K562 (cell line): ENCODE measurements around the gene HAPSTR1. TPM values are rescaled to one million over a fixed set of nuclear protein-coding genes. Genes with fewer than 3 reads are reported as not detected.

Experiments used
- CREBBP ChIP-seq: IDR thresholded peaks from one replicate; pipeline ENCODE4 v1.6.1; 2012; ENCODE audit warnings: low read depth, mild to moderate bottlenecking, control low read depth, inconsistent platforms, low read length
- CTBP1 ChIP-seq: fragments of 450-650 bp; IDR thresholded peaks from 2 replicates; pipeline ENCODE4 v1.6.1; 2016; ENCODE audit warnings: borderline replicate concordance
- ESRRB ChIP-seq: fragments of 250-450 bp; sonication (Bioruptor Pico); IDR thresholded peaks from 2 replicates; pipeline ENCODE4 v1.5.0; 2020; ENCODE audit warnings: mild to moderate bottlenecking, moderate library complexity, borderline replicate concordance
- KAT2B ChIP-seq: IDR thresholded peaks from one replicate; pipeline ENCODE4 v1.6.1; 2012; ENCODE audit warnings: low read depth, mild to moderate bottlenecking, control low read depth, inconsistent platforms, low read length, moderate library complexity
- L3MBTL2 ChIP-seq: fragments of 450-650 bp; IDR thresholded peaks from 2 replicates; pipeline ENCODE4 v1.6.1; 2016; ENCODE audit warnings: mild to moderate bottlenecking, moderate library complexity
- MAFK ChIP-seq: IDR thresholded peaks from 2 replicates; pipeline ENCODE4 v1.6.1; 2011; ENCODE audit warnings: low read length, improper control_type of control experiment
- PHF20 ChIP-seq: fragments of 450-650 bp; IDR thresholded peaks from 2 replicates; pipeline ENCODE4 v1.6.1; 2018; ENCODE audit not compliant: partially characterized antibody
- SMC3 ChIP-seq: conservative IDR thresholded peaks from 2 replicates; pipeline ENCODE4 v1.6.1; 2011; ENCODE audit warnings: low read depth, low read length, improper control_type of control experiment; ENCODE audit not compliant: insufficient read depth
- TEAD1 ChIP-seq, 2 experiments: fragments of 450-650 bp in 1 of 2; sonication (generic) in 1 of 2; formaldehyde crosslinking; IDR thresholded peaks; 2 replicates each; pipeline versions ENCODE4 v1.4.0 to v1.8.0; 2020 to 2022; ENCODE audit warnings: mild to moderate bottlenecking in 2 of 2, missing genetic modification reagents in 1 of 2
- polyA plus RNA-seq, 8 experiments: library from polyadenylated mRNA; depleted of rRNA in 4 of 8; stranded (reverse) in 5 of 8; unstranded in 3 of 8; fragments of >200 nt; fragmentation: Nextera tagmentation in 2 of 8; fragmentation: Illumina TruSeq in 1 of 8; extraction: Ambion mirVana in 2 of 8; extraction: Trizol in 1 of 8; gene quantifications; 2 replicates each; pipeline versions ENCODE4 v1.2.1 to v1.2.3, GENCODE V29; 2011 to 2014; ENCODE audit warnings: inconsistent platforms in 1 of 8, missing spikeins in 1 of 8
- total RNA-seq, 7 experiments: library from RNA; depleted of rRNA in 6 of 7; stranded (reverse); fragments of >200 nt in 6 of 7; fragmentation: Illumina TruSeq in 2 of 7; extraction: Trizol in 2 of 7; gene quantifications; 2 replicates each; pipeline versions ENCODE4 v1.2.1 to v1.2.3, GENCODE V29; 2011 to 2021; ENCODE audit warnings: low replicate concordance in 1 of 7
- TF ChIP-seq, protein P1 (sequence below): fragments of 250-450 bp; sonication (Bioruptor Pico); IDR thresholded peaks from 2 replicates; pipeline ENCODE4 v1.4.0; 2020
- TF ChIP-seq, protein P2 (sequence below), 2 experiments: fragments of 450-650 bp; formaldehyde crosslinking in 1 of 2; IDR thresholded peaks; 2 replicates each; pipeline versions ENCODE4 v1.4.0 to v1.6.1; 2014 to 2020; ENCODE audit warnings: mild to moderate bottlenecking in 2 of 2, borderline replicate concordance in 1 of 2, low read depth in 1 of 2

HAPSTR1 gene
- total and polyA plus RNA-seq, 9 of the 15 experiments (the other 6 are each of a cell fraction or from before 2014, with no cell fraction given): 10.8 to 67.9 (median 36.5) TPM

DNA sequence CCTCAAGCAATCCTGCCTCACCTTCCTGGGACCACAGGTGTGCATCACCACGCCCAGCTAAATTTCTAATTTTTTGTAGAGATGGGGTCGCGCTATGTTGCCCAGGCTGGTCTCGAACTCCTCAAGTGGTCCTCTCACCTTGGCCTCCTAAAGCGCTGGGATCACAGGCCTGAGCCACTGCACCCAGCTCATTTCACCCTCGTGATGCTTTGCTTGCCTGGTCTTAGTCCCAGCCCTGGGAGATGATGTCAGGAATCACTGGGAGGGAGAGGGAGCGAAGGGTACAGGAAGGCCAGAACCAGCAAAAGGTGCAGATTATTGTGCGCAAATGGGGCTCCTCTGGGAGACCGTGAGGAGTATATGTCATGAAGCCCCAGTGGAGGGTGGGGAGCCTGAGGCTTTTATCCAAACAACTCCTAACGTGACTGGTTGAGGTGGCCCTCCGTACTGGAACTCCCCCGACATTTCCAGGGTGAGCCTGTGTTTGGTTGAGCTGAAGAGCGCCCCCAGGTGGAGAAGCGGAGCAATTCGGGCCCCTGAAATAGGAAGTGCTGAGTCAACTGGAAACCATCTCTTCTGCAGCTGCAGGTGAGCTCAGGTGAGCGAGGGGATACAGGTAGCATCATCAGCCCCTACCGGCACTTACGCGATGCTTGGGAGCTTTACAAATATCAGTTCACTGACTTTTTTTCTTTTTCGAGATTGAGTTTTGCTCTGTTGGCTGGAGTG lies 41.2 kb upstream of the HAPSTR1 start (continued):
- TF ChIP-seq, protein P1, sequence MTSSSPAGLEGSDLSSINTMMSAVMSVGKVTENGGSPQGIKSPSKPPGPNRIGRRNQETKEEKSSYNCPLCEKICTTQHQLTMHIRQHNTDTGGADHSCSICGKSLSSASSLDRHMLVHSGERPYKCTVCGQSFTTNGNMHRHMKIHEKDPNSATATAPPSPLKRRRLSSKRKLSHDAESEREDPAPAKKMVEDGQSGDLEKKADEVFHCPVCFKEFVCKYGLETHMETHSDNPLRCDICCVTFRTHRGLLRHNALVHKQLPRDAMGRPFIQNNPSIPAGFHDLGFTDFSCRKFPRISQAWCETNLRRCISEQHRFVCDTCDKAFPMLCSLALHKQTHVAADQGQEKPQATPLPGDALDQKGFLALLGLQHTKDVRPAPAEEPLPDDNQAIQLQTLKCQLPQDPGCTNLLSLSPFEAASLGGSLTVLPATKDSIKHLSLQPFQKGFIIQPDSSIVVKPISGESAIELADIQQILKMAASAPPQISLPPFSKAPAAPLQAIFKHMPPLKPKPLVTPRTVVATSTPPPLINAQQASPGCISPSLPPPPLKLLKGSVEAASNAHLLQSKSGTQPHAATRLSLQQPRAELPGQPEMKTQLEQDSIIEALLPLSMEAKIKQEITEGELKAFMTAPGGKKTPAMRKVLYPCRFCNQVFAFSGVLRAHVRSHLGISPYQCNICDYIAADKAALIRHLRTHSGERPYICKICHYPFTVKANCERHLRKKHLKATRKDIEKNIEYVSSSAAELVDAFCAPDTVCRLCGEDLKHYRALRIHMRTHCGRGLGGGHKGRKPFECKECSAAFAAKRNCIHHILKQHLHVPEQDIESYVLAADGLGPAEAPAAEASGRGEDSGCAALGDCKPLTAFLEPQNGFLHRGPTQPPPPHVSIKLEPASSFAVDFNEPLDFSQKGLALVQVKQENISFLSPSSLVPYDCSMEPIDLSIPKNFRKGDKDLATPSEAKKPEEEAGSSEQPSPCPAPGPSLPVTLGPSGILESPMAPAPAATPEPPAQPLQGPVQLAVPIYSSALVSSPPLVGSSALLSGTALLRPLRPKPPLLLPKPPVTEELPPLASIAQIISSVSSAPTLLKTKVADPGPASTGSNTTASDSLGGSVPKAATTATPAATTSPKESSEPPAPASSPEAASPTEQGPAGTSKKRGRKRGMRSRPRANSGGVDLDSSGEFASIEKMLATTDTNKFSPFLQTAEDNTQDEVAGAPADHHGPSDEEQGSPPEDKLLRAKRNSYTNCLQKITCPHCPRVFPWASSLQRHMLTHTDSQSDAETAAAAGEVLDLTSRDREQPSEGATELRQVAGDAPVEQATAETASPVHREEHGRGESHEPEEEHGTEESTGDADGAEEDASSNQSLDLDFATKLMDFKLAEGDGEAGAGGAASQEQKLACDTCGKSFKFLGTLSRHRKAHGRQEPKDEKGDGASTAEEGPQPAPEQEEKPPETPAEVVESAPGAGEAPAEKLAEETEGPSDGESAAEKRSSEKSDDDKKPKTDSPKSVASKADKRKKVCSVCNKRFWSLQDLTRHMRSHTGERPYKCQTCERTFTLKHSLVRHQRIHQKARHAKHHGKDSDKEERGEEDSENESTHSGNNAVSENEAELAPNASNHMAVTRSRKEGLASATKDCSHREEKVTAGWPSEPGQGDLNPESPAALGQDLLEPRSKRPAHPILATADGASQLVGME: no peak
- TF ChIP-seq L3MBTL2 (0 out of 2 replicates have a peak, but pooled peaks have one; percentile 22), SMC3 (peak; percentile 44), CREBBP (no peak), KAT2B (no peak), PHF20 (no peak), MAFK (peak; percentile 92), ESRRB (no peak), TEAD1 (CRISPR knock-in tag; IDR thresholded peaks at IDR 0.05) (peak in 1 of 2 experiments; percentile 58; a peak in 1 of 4 replicates), CTBP1 (peak; percentile 92)
- TF ChIP-seq, protein P2, sequence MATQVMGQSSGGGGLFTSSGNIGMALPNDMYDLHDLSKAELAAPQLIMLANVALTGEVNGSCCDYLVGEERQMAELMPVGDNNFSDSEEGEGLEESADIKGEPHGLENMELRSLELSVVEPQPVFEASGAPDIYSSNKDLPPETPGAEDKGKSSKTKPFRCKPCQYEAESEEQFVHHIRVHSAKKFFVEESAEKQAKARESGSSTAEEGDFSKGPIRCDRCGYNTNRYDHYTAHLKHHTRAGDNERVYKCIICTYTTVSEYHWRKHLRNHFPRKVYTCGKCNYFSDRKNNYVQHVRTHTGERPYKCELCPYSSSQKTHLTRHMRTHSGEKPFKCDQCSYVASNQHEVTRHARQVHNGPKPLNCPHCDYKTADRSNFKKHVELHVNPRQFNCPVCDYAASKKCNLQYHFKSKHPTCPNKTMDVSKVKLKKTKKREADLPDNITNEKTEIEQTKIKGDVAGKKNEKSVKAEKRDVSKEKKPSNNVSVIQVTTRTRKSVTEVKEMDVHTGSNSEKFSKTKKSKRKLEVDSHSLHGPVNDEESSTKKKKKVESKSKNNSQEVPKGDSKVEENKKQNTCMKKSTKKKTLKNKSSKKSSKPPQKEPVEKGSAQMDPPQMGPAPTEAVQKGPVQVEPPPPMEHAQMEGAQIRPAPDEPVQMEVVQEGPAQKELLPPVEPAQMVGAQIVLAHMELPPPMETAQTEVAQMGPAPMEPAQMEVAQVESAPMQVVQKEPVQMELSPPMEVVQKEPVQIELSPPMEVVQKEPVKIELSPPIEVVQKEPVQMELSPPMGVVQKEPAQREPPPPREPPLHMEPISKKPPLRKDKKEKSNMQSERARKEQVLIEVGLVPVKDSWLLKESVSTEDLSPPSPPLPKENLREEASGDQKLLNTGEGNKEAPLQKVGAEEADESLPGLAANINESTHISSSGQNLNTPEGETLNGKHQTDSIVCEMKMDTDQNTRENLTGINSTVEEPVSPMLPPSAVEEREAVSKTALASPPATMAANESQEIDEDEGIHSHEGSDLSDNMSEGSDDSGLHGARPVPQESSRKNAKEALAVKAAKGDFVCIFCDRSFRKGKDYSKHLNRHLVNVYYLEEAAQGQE (IDR thresholded peaks at IDR 0.05; ENCODE audit: borderline replicate concordance): peak; percentile 47
- TF ChIP-seq, protein P2 (CRISPR knock-in tag; IDR thresholded peaks at IDR 0.05; ENCODE audit: low read depth): no peak
